GM19025 (cell line): Measurements from ENCODE around the gene AKNAD1.

Experiments
- ATAC-seq: cut with Tn5 transposase; IDR thresholded peaks from one replicate; pipeline ENCODE4 v1.9.1; 2021; ENCODE audit warnings: mild to moderate bottlenecking, low read depth, moderate library complexity; ENCODE audit not compliant: unreplicated experiment

AKNAD1 gene

GRCh38 chr1:108831225-108831624 is 25.7 kb downstream of the AKNAD1 start:
- no peak for ATAC-seq

- ATAC-seq: no peak
Measured at GRCh38 chr1:108830119-108831008, 26.5 kb downstream of the AKNAD1 start.

GRCh38 chr1:108829498-108829916 is 27.4 kb downstream of the AKNAD1 start:
- no peak for ATAC-seq

GRCh38 chr1:108828074-108828961 is 28.6 kb downstream of the AKNAD1 start:
- no peak for ATAC-seq

- no peak for ATAC-seq
Measured at GRCh38 chr1:108826081-108826635, 30.7 kb downstream of the AKNAD1 start.

GRCh38 chr1:108824051-108824450 is 32.8 kb downstream of the AKNAD1 start:
- no peak for ATAC-seq

- ATAC-seq: no peak
Measured at GRCh38 chr1:108823632-108824031, 33.3 kb downstream of the AKNAD1 start.

GRCh38 chr1:108819878-108820277 is 37.0 kb downstream of the AKNAD1 start:
- no peak for ATAC-seq

GRCh38 chr1:108817811-108818210 is 39.1 kb downstream of the AKNAD1 start:
- no peak for ATAC-seq

- ATAC-seq: no peak
Measured at GRCh38 chr1:108817016-108817415, 39.9 kb downstream of the AKNAD1 start.

GRCh38 chr1:108816049-108816893 is 40.6 kb downstream of the AKNAD1 start:
- no peak for ATAC-seq

- no peak for ATAC-seq
Measured at GRCh38 chr1:108815566-108815965, 41.3 kb downstream of the AKNAD1 start.

GRCh38 chr1:108814343-108815125 is 42.4 kb downstream of the AKNAD1 start:
- ATAC-seq: no peak

- no peak for ATAC-seq
Measured at GRCh38 chr1:108813326-108813725, 43.6 kb downstream of the AKNAD1 start.

- no peak for ATAC-seq
Measured at GRCh38 chr1:108811611-108812010, 45.3 kb downstream of the AKNAD1 start.

GRCh38 chr1:108808438-108808837 is 48.5 kb downstream of the AKNAD1 start:
- no peak for ATAC-seq

GRCh38 chr1:108803548-108803947 is 53.3 kb downstream of the AKNAD1 start:
- no peak for ATAC-seq

GRCh38 chr1:108801101-108801500 is 55.8 kb downstream of the AKNAD1 start:
- ATAC-seq: no peak

- no peak for ATAC-seq
Measured at GRCh38 chr1:108799001-108799400, 57.9 kb downstream of the AKNAD1 start.
